Esophagus squamous epithelium (tissue), 4 donors: ENCODE results near the gene PIK3C3.

Experiments used
- CTCF ChIP-seq, 6 experiments: fragments of 450-650 bp in 4 of 6; fragments of 200-600 bp in 2 of 6; sonication (generic) in 2 of 6; IDR thresholded peaks; one replicate each; pipeline ENCODE4 v1.5.1; 2016 to 2019; ENCODE audit warnings: antibody characterized with exemption in 6 of 6, mild to moderate bottlenecking in 4 of 6, moderate library complexity in 4 of 6
- POLR2A ChIP-seq, 4 donors: fragments of 450-650 bp; IDR thresholded peaks; one replicate each; pipeline ENCODE4 v1.6.1; 2017; ENCODE audit warnings: antibody characterized with exemption in 4 of 4, mild to moderate bottlenecking in 4 of 4, moderate library complexity in 3 of 4

- no peak for TF ChIP-seq CTCF (IDR thresholded peaks at IDR 0.05)
- TF ChIP-seq POLR2A (IDR thresholded peaks at IDR 0.05) = no peak
Measured at GRCh38 chr18:41969881-41970280, 14.8 kb downstream of the PIK3C3 start.
